Inflammatory macrophage treated with lipopolysaccharide for 4 hours (primary cell): ENCODE measurements around the gene SYT1.

Experiments
- DNase-seq: peaks from one replicate; pipeline ENCODE4 v3.0.0-alpha.2; 2020

SYT1 gene

DNA sequence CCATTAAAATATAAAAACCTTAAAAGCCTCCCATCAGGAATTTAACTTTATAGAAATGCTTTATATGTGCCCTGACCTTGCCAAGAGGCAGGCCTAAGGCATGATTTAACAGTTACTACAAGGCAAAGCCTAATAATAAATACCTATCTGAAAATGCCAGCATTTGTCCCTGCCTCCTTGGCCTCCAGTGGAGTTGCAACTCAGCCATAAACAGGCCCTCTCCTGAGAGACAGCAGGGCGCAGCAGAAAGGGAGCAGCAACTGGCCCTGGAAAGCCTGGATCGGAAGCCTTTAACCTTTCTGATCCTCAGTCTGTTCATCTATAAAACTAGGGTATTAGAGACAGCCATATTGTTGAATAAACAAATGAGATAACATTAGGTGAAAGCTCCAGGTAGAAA, 501.8 kb downstream of the SYT1 start:
- DNase-seq, result no peak

DNA sequence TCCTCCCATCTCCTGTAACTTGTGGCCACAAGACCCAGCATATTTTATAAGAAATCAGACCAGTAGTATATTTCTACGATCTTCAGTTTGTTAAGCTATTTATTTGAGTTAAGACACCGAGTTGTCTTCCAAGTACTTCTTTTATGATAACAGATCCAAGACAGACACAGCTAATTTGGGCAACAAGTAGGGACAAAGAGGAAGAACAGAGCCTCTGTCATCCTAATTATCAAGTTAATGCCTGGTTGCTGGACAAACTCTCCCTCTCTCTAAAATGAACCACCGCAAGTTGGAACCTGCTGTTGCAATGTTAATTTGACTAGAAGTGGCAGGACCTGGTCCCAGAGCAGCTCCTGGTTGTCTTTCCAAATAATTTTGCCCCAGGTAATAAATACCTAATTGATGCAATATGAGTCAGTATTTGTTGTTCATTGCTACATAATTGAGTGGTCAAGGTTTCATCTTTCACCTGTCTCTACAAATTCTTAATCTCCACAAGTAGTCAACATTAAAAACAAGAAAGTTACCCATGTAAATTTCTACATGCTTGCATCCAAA, 502.5 kb downstream of the SYT1 start:
- DNase-seq, result no peak

DNA sequence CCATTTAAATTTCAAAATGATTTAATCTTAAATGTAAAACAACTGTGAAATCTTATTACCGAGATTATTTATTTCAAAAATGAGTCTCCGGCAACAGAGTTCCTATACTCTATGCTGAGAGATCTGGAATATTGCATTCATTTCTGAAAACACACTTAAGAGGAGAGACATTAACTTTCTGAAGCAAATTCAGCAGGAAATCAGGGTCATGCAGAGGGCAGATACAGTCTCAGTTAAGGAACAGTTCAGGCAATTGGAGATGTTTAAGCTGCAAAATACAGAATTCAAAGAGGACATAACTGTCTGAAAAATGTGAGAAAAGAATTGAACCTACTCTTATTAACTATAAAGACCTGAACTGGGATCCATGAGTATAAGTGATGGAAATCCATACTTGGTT, 505.4 kb downstream of the SYT1 start:
- DNase-seq, result no peak

DNA sequence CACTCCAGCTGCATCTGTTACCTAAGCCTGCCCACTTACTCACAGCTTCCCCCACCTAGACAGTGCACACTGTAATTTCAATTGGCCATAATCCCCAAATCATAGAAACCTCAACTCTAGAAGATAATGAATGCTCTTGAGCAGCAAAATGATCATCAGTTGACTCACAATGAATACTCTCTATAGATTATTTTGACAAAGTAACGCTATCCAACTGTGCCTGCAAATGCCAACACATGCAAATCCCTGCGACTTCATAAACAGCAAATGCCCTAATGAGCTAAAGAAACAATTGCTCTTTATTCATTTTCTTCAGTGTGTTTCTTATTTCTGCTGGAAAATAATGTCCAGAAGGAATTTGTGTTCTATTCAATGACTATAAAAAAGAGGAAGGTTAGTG, 506.7 kb downstream of the SYT1 start:
- no peak for DNase-seq

DNA sequence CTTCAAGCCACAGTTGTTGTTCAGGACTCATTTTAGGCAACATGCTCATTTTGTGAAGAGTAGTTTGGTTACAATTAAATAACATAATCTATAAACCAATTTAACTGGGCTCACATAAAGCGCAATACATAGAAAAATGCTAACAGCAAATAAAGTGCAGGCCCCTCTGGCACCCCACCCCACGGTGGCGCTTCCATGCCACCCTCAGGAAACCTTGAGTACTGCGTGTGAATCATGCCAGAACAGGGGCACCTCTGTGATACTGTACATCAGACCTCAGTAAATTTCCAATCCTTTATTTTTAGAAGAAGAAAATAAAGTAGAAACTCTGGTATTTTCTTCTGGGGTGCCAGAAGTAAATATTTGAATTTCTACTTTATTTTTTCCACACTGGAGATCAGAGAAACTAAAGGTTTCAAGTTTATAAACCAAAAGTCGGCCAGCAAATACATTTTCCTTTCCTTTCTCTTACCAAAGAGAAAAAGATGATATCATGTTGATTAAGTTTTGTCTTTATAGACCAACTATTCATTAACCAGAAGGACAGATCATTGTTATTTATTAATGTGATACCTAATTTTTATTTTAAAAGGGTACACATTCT, 509.4 kb downstream of the SYT1 start:
- DNase-seq, result no peak

DNA sequence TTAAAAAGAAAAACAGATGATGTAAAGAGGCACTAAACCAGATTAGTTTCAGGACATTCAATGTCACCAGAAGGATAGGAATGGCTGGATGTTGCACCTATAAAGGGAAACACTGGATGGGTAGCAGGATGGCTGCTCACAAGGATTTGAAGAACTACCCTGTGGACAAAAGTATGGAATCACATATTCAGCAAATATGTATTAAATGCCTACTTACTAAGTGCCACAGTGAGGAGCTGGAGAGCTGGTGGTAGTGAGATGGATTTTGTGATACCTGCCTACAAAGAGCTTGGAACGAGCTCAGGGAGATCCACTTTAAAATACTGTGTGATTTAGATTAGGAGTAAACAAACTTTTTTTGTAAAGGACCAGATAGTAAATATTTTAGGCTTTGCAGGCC, 510.0 kb downstream of the SYT1 start:
- DNase-seq, result no peak

DNA sequence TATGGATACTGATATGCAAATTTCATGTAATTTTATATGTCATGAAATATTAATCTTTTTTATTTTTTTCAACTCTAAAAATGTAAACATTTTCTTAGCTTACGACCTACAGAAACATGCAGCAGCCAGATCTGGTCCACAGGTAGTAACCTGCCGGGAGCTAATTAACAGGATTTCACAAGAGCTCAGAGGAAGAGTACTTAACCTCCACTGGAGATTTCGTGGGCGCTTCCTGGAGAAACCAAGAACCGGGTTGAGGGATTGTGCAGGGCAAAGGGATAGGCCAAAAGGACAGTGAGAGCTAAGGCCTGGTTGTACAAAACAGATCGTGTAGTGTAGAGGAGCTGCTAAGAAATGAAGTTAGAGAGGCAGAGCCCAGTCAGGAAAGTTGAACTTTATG, 510.5 kb downstream of the SYT1 start:
- DNase-seq, result no peak

DNA sequence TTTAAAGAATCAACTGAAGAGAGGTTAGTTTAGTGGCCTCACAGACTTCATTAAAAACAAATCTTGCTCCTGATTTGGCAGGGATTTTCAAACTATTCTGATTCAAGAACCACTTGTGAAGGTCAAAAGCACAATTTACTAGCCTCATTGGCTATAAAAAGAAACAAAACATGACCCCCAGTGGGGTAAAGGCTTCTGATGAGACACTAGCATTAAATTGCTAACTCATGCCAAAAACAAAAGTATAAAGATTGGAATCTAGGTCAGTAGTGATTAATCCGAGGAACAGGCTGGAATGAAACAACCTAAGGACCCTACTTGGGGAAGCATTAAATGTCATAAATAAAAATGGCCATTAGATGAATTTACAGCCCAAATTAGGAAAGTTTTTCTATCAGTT, 513.9 kb downstream of the SYT1 start:
- DNase-seq, result no peak

DNA sequence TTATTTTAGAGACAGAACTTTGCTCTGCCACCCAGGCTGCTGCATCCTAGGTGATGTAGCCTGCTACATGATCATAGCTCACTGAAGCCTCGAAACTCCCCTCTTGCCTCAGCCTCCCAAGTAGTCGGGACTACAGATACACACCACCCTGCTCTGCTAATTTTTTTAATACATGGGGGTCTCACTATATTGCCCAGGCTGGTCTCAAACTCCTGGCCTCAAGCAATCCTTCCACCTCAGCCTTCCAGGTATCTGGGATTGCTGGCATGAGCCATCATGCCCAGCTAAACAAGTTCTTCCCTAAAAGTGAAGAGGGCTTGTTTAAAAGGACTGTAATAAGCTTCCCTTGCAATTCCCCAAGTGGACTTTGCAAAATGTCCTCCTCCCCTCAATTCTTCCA, 515.8 kb downstream of the SYT1 start:
- no peak for DNase-seq

DNA sequence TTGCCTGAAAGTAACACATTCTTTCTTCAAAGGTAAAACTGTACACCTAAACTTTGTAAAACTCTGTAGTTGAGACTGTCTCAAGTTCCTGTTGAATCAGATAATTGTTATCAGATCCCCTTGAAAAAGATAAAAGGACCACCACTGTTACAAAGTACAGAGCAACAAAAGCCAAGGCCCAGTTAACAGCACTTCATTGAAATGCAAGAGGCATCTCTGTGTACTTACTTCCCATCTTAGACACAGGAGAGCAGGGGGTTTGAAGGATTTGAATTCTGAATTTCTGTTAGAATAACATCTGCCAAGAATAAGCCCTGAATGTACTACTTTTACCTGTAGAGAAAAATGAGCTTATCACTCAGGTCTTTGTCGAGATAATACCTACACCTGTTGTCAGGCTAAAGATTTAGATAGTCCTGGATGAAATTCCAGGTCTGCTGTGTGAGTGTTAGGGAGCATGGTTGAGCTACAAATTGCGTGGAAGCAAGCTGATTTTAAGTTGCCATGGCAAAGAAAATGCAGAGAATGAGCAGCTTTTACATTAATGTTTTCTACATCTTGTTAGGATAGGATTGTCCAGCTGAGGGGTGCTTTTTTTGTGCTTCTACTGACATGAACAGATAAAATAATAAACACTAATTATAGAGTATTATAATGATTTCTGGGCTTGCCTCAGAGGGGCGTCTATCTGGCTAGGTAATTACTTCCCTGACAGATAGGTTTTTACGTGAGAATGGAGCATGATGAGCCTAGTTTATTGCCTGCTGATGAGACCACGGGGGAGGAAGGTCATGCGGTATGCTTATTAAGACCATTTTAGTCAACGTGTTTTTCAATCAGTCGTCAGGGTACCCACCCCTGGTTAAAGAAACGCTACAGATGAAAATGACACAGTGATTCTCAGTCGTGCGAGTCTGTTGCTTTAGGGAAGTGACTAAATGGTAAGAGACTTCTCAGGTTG, 517.0 kb downstream of the SYT1 start:
- DNase-seq, result no peak

DNA sequence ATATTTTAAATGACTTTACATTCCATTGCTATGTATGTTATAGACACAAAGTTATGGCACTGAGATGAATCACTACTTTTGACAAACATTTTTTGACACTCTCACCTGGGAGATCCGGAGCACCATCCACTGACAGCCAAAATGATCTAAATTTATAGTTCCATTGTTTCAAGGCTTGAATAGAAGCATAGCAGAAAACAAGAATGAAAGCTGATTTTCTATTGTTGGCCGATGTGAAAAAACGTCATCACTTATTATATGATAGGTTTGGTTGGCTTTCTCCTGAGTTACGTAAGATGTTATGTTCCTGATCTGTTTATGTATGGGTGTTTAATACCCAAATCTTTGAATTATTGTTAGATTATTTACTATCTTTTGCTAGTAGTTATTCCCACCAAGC, 520.0 kb downstream of the SYT1 start:
- no peak for DNase-seq

DNA sequence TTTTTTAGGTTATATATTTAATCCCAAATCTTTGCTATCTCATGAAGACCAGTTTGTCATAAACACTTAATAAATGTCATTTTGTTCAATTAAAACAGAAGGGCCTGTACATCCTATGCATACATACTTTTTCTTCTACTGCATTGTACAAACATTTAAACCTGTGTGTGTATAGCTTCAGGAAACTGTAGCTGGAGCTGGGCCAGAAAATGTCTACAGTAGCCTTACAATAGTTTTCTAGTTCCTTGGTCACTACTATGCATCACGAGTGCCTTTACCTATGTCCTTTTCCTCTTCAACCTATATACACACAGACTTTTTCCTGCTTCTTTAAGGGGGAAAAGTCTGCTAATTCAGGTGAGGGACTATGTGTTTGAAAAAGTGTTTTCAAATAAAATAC, 523.4 kb downstream of the SYT1 start:
- DNase-seq, result no peak

DNA sequence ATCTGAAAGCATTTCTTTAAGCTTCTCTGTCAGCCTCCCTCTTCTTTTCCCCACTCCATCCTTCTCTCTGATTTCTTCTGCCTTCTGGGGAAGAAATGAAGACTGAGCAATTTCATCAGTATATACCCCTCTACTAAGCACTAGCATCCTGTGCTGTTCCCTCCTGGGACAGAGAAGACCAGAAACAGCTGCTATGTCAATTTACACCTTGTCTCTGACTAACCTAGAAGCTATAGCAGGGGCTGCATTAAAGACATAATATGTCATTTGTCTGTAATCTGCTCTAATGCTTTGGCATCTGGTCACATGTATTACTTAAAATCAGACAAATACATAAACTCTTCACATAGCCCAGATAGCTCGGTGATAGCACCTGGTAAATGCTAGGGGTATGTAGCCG, 529.3 kb downstream of the SYT1 start:
- DNase-seq, result no peak

DNA sequence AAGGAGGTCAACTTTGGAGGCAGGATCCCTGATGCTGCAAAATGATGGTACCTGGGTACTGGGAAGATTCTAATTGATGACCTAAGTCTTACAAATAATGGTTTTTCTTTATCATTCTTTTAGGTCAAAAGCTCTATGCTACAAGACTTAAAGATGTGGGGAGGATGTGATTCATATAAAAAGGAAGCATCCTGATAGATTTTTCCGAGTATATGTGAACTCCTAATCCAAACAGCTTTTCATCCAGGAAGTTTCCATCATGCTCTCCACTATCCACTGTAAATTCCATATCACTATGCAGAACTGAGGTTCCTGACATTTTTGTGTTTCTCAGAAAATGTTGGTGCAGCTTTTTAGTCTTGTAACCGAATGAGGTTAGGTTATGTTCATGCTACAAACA, 533.0 kb downstream of the SYT1 start:
- no peak for DNase-seq

DNA sequence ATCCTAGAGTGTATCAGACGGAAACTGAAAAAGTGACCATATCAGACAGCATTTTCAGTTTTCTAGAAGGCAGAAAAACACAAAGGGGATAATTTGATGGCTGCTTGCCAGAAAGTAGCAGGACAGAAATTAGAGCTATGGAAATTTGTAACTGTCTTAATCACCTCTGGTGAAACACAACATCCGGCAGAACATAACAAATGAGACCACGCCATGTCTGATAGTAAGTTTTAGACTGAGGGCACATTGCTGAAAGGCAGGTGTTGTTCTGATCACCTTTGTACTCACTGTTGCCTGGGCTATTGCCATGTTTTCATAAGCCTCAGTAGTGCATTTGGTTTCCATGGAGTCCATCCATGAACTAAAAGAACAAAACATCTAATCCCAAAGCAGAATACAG, 535.9 kb downstream of the SYT1 start:
- DNase-seq, result no peak

DNA sequence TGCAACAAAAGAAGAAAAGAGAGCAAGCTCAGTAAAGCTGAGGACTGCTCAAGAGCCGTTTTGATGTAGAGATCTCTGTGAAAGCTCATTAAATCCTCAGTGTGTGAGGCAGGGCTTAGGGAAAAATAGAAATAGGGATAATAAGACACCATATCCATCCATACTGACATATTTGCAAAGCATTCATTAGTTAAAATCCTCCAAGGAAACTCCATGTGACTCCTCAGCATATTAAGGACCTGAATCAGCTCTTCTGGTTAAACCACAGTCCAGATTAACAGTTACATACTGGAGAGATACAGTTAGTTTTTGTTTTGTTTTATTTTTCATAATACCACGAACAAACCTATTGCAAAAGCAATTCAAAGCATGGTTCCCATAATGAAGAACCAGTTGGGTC, 538.0 kb downstream of the SYT1 start:
- no peak for DNase-seq

DNA sequence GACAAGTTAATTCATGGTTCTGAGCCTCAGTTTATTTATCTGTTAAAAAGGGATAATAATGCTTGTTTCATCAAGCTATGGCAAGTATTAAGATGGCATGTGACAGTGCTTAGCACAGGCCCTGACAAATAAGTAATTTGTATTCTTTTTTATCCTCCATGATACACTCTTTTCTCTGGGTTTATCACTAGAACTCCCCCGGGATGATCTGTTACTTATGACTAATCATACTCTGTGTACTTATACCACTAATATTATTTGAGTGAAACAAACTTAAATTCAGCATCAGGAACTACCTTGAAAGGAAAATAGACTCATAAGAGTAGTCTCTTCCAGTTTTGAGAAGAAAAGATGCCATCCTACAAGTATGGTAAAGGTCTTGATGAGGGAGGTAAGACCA, 542.4 kb downstream of the SYT1 start:
- no peak for DNase-seq

DNA sequence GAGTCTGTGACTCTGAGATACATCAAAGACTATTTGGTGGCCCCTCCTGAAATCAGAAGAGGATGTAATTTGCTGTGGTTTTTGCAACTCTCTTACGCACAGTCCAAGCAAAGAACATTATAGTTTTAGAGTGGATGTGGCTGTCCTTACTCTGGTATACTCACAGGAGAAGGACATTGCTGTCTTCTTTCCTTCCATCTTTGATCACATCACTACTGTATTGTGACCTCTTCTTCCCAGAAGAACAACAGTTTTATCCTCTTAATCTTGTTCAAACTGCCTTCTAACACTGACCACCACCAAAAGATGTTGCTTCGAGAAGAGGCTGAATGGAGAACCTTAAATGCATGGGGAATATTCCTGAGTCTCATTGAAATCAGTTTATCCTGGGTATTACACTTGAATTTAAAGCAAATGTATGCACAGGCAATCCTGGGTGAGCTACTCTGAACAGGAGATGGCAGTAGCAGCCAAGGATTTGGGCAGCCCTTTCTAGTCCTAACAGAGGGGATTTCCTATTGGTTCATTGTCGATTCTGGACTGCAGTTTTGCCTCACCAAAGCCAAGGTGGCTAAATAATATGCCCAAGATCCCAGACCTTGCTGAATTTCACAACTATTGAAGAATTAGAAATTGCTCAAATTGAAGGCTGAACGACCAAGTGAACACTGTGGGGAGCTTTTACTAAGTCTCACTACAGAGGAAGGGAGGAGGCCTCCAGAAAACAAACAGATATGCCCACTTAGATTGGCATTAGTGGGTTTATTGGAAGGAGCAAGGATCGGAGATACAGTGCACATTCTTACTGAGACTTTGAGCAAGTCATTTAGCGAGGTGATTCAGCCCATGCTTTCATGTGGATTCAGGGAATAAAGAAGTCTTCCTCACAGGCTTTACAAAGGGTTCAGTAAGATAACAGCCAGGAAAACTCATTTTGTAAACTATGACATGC, 543.4 kb downstream of the SYT1 start:
- DNase-seq, result peak; percentile 1

DNA sequence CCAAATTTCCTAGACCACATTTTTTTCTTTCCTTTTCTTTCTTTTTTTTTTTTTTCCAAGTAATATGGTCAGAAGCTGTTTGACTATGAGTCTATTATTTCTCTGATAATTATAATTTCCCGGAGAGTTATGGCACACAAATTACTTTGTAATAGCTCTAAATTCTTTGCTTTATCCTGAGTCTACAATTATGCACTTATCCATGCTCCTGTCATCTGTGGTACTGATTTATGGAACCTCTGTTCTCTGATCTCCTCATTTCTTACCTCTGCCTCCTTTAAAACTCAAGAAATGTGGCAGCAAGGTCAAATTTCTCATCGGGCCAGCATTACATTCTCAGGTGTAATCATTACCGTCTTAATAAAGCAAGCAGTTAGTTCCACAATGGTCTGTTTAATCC, 544.1 kb downstream of the SYT1 start:
- DNase-seq, result no peak

DNA sequence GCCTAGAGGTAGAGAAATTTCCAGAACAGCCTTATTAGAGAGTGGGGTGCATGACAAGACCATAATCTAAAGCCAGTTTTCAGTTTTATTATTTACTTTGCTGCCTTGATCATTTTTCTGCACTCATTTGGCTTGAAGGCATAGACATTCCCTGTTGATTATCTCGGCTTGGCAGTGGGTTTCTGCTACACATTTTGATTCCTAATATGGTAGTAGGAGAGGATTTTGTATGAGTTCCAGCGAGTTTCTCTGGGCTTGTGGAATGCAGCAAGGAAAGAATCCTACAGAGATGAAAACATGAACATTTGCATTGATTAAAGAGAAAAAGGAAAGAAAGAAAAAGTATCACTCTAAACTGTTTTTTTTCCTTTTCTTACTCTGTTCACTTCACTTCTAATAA, 545.0 kb downstream of the SYT1 start:
- DNase-seq, result no peak

DNA sequence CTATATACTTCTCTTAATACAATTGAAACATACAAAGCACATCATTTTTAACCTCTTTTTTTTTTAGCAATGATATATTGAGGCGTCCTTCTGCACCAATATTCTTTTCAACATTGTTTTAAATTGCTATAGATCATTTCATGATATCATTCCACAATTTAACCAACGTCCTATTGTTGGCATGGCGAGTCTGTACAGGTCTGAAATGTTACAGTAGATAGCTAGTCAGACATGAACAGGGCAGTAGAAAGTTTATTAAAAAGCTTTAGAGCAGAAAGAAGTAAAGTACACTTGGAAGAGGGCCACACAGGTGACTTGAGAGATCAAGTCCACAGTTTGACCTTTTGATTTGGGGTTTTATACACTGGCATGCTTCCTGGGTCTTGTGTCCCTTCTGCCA, 547.2 kb downstream of the SYT1 start:
- no peak for DNase-seq

DNA sequence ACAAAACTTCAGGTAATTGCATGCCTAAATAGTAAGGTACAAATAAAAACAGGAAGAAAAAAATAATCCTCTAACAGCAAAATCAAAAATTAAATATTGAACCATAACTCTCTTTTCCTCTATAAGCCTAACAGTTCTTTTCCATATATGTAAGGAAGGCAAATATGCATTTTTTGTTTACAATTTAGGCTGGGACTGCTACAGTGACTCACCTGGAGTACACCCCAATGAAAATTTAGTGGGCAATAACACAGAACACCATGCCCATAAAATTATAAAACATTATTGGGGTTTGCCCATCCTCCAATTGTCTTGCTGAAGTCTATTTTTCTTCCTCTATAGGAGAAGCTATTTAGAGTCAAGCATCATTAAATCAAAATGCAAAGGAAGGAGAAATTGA, 549.2 kb downstream of the SYT1 start:
- no peak for DNase-seq

DNA sequence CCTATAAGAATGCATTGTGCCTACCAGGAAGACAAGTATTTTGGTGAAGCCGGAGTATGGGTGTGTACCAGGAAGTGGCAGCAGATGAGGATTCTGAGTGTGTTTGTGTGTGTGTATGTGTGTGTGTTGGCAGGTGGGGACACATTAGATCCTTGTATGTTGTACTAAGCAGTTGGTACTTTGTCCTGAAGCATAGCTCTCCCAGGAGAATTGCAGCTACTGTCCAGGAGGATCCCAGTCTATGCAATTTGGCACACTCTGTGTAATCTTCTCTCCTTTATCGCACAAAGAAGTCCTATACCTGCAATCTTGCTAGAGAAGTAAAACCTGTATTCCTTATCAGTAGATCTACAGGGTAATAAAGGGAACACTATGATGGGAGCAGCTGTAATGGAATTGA, 549.7 kb downstream of the SYT1 start:
- DNase-seq, result no peak
